GM12865 (cell line): Measurements from ENCODE around the gene ARRB1.
A peak's percentile ranks its signal among the peaks of the same experiment; 100 is the strongest.

ENCODE experiments used
- DNase-seq: peaks from one replicate; pipeline ENCODE4 v3.0.0; 2010; ENCODE audit warnings: low read depth
- H3K4me3 ChIP-seq: 2 replicates; pipeline ENCODE4 v1.5.1; 2011; ENCODE audit warnings: mild to moderate bottlenecking, low read depth, low read length, control low read depth
- CTCF ChIP-seq: IDR thresholded peaks from 2 replicates; pipeline ENCODE4 v1.5.1; 2011; ENCODE audit warnings: low read length, control low read depth, low read depth, inconsistent platforms; ENCODE audit not compliant: insufficient read depth; ENCODE audit errors: missing control alignments

ARRB1 gene

GRCh38 chr11:75351541-75351790 is at the start of gene ARRB1:
ARRB1 (minus strand) TSS chr11:75351661; CDS start chr11:75351607, 54 bp downstream.
- H3K4me3 ChIP-seq, result peak within 1 kb of the TSS; percentile 59
- no peak for TF ChIP-seq CTCF
- no peak for DNase-seq

GRCh38 chr11:75400146-75400865 is 48.8 kb upstream of the ARRB1 start:
- no peak for DNase-seq
- H3K4me3 ChIP-seq, result peak overlapping the region; percentile 98

GRCh38 chr11:75399344-75400145 is 48.1 kb upstream of the ARRB1 start, which contains the start of gene RPS3:
RPS3 (plus strand) TSS chr11:75399518; CDS start chr11:75399548, 30 bp downstream.
- H3K4me3 ChIP-seq, result peak within 1 kb of the TSS; percentile 98
- DNase-seq, result peak; percentile 94
- TF ChIP-seq CTCF, result peak; percentile 13

More at GRCh38 chr11:75400146-75400865, 48.8 kb upstream of the ARRB1 start:
- no peak for TF ChIP-seq CTCF

GRCh38 chr11:75398906-75399305 is 47.4 kb upstream of the ARRB1 start:
- no peak for TF ChIP-seq CTCF
- DNase-seq, result no peak
- H3K4me3 ChIP-seq, result no peak overlapping the region

GRCh38 chr11:75394085-75394840 is 42.8 kb upstream of the ARRB1 start:
- no peak for DNase-seq
- no peak overlapping the region for H3K4me3 ChIP-seq
- TF ChIP-seq CTCF, result no peak

- TF ChIP-seq CTCF, result no peak
- no peak overlapping the region for H3K4me3 ChIP-seq
- no peak for DNase-seq
Observed at GRCh38 chr11:75389925-75390324, 38.5 kb upstream of the ARRB1 start.
